Inflammatory macrophage (primary cell): Measurements from ENCODE around the gene TSPAN2.
A peak's percentile ranks its signal among the peaks of the same experiment; 100 is the strongest.

Source experiments
- DNase-seq, 2 donors: peaks; one replicate each; pipeline ENCODE4 v3.0.0-alpha.2; 2020 to 2022
- total RNA-seq, 18 experiments: gene quantifications; one replicate each; lab custom pipeline; 2026; ENCODE audit warnings: mixed read lengths in 6 of 18, inconsistent platforms in 2 of 18; lab: John Stamatoyannopoulos, UW

Gene TSPAN2
- total RNA-seq, result 0.12 to 0.97 (median 0.43) reads per million in 18 experiments

DNA sequence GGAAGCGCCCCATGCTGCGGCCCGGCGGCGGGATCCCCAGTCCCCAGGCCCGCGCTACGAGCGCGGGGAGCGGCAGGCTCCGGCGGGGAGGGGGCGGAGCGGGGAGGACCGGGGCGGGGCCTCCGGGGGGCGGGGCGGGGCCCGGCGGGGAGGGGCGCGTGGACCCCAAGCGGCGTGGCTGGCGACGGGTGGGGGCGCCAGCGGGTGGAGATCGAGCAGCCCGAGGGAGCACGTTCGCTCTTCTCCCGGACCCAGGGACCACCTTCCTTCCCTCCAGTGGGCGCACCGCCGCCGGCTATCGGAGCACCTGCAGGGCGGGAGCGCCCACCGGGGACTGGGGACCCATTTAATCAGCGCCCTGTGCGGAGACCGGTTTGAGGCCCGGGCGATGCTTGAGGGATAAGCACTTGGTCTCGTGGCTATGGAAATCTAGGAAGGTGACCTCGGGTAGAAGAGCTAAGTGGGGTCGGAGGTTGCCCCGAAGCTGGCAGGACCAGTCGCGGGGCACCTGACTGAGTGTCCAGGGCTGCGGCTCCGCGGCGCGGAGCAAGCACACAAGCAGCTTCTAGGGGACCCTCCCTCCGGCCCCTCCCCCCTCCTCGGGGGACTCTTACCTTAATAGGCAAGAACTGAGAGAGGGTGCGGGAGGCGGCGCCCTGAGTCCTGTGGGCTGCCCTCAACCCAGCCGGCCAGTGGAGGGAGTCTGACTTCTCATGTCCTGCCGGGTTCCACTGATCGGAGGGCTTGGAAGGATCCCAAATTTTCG lies at the start of gene TSPAN2:
TSS of gene TSPAN2 (minus strand) at position 84 of the 766 bp plus-strand sequence. CDS start at position 13, 71 bp downstream.
- peak; percentile 8 to 31 for DNase-seq

DNA sequence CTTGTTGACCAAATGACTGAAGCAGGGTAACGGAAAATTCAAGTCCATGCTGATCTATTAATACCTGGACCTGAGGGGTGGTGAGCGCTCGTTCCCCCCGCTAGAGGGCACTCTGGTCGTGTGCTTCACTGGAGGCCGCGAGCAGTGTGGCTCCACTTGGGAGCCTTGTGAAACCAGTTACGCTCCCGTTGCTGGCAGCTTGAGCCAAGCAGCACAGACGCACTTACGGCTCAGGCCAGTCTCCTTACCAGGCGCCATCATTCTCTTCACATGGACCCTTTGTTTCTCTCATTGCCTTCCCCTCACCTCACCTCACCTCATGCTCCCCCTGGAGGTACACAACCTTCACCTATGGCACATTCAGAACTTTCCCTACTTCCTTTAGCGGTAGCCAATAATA lies 49.7 kb upstream of the TSPAN2 start:
- DNase-seq, result peak; percentile 82

- DNase-seq, result no peak
These were observed 49.0 kb upstream of the TSPAN2 start for GRCh38 chr1:115138271-115138670.

GRCh38 chr1:115137191-115137590 lies 47.9 kb upstream of the TSPAN2 start:
- DNase-seq, result no peak

GRCh38 chr1:115136706-115137105 lies 47.4 kb upstream of the TSPAN2 start:
- no peak for DNase-seq

DNA sequence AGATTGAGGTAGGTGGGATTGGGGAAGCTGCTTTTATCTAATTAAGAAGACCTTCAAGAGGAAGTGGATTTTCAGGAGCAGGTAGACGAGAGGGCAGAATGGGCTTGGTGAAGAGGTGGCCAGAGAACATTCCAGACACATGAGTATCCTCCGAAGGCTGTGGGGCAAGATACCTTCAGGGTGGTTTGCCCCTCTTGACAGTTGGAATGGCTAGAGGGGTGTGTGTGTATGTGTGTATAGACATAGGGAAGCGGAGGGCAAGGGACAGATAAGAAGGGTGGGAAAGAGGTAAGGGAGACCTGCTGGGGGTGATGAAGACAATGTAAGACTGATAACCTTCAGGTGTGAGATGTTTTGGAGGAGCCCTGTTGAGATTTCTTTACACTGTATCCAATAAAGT lies 46.8 kb upstream of the TSPAN2 start:
- DNase-seq, result no peak

DNA sequence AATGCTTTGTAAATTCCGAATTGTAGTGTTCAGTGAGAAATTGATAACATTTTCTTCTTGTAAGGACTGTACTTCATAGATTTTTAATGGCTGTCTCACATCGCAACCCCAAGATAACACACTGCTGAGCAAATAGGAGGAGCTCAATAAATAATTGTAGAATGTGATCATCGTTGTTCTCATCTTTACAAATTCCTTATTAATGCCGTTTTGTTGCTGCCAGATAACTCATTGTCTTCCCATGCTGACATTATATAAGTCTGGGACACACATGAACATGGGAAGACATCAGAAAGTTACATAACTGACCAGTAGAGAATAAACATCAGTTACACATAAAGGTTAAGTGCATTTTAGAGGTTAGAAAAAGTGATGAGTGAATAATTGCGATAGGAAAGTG lies 46.4 kb upstream of the TSPAN2 start:
- DNase-seq, result no peak

- DNase-seq, result no peak
These were observed 45.7 kb upstream of the TSPAN2 start for GRCh38 chr1:115134850-115135480.

- DNase-seq, result no peak
These were observed 44.9 kb upstream of the TSPAN2 start for GRCh38 chr1:115134231-115134630.

GRCh38 chr1:115133440-115133839 lies 44.1 kb upstream of the TSPAN2 start:
- no peak for DNase-seq

GRCh38 chr1:115130786-115131185 lies 41.5 kb upstream of the TSPAN2 start:
- DNase-seq, result no peak

DNA sequence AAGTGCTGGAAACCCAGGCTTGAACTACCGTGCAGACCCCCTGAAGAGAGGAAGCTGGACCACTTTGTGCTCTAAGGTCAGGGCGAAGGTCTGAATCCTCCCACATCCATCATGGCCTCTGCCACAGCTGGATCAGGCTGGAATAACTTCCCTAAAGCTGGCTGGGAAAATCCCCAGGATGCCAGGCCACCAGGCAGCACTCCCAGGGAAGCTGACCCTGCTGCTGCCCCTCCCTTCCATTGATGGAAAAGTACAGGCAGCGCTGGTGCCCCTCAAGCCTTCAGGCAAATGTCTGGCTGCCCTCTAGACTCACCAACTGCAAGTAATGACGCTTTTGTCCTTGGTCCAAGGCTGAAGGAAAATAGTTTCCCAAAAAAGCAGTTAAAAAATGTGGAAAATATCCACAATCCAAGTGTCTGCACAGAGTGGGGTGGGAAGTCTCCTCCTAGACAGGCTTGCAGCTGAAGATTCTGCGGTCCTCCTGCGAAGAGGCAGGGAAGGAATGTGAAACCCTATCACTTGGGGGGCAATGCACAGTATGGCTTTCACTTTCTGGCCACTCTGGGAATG lies 39.9 kb upstream of the TSPAN2 start:
- no peak for DNase-seq

- no peak for DNase-seq
These were observed 38.2 kb upstream of the TSPAN2 start for GRCh38 chr1:115127539-115127938.

DNA sequence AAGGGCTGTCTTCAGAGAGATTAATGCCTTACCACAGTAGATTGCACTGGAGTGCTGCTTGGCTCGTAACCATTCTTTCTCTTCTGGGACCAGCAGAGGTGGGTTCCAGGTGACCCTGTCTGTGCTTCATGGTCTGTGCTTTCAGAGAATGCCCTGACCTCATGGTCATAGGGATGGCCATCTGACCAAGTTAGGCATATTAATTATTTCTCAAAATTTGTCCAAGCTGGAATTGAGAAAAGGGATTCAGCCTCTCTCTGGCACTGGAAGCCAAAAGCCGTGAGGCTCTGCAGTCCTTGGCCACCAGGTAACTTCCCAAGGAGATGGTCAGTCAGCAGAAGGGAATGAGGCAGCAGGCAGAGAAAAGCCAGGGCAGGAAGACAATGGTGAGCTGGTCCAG lies 37.2 kb upstream of the TSPAN2 start:
- DNase-seq, result no peak

DNA sequence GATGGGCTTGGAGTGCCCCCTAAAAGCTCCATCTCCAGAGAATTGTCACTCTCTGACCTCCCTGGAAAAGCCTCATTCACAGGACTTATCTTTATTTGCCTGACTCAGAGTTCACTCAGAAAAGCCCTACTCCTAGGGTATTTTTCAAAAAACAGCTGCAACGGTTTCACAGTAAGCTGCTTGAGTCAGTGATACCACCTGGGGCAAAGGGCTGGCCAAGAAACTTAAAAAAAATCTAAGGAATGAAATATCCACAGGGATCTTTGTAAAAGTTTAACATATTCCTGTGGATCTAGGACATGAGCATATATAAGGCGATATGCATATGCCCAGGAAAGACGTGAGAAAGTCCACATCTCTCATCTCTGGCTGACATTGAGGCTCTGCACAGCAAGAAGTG lies 33.8 kb upstream of the TSPAN2 start:
- no peak for DNase-seq

DNA sequence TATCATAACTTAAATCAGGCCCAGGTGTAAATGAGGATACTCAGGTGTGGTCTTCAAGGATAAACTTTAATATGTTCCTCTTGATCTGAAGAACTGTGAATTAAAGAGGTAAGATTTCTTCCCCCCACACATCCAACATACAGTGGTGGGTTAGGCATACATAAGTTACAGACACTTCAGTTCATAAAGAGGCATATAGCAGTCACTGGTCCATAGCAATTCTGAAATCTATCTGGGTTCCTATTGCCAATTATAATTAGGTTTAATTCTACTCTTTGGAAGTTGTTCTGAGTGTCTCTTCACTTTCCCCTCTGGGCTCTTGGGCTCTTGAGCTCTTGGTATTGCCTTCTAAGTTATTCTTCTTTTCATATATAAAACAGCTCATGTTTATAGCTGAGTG lies 32.5 kb upstream of the TSPAN2 start:
- DNase-seq, result no peak

- no peak for DNase-seq
These were observed 31.0 kb upstream of the TSPAN2 start for GRCh38 chr1:115120296-115120695.

GRCh38 chr1:115118611-115119010 lies 29.3 kb upstream of the TSPAN2 start:
- no peak for DNase-seq

DNA sequence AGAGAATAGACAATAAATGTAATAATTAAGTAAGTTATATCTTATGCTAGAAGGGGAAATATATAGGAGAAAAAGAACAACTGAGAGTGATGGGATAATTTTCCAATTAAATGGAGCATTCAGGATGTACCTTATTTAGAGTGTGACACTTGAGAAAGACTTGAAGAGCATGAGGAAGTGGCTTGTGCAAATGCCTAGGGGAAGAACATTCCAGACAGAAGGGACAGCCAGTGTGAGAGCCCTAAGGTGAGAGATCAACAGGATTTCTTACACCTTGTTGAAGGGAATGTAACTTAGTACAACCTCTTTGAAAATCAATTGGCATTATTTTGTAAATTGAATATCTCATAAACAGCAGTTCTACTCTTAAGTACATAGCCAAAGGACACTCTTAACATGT lies 28.8 kb upstream of the TSPAN2 start:
- DNase-seq, result no peak

DNA sequence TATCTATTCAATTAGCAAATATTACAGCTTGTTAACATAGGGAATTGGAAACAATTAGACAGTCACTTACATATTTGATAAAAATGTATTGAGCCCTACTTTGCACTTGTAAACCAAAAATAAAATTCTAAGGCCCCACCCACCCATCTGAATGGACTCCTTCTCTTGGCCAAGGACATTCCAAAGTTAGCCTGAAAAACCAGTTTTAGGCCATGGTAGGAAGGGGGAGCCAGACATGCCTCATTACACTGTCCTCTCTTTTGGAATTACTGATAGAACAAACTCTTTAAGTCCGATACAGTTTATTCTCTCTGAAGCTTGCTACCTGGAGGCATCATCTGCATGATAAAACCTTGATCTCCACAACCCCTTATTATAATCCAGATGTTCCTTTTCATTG lies 28.0 kb upstream of the TSPAN2 start:
- DNase-seq, result no peak

GRCh38 chr1:115116512-115116911 lies 27.2 kb upstream of the TSPAN2 start:
- no peak for DNase-seq

- DNase-seq, result no peak
These were observed 26.3 kb upstream of the TSPAN2 start for GRCh38 chr1:115115521-115116161.

DNA sequence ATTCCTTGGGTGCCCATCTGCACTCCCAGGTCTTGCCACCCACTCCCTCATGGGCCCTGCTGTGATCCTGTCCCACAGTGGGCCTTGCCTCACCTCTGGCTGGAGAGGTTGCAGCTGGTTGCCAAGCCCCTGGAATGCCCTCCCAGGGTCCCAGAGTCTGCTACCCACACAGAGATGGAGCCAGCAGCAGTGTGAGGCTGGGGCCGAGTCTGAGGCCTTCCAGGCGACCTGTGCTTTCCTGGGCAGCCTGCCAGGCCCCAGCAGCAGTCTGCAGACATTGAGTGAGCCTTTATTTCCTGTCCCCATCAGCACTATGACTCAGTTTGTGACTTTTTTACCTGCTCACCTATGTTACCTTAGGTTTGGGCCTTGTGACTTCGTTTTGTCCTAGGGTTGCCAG lies 25.0 kb upstream of the TSPAN2 start:
- DNase-seq, result no peak

- DNase-seq, result peak; percentile 38 to 75
These were observed 24.5 kb upstream of the TSPAN2 start for GRCh38 chr1:115113766-115114165.
